GM12873 (cell line): Measurements from ENCODE around the gene SMCO4.

Experiments used
- CTCF ChIP-seq: IDR thresholded peaks from 2 replicates; pipeline ENCODE4 v1.5.1; 2012; ENCODE audit warnings: low read depth, mild to moderate bottlenecking, moderate library complexity, low read length, control low read depth; ENCODE audit not compliant: insufficient read depth; ENCODE audit errors: missing control alignments

The SMCO4 gene

DNA sequence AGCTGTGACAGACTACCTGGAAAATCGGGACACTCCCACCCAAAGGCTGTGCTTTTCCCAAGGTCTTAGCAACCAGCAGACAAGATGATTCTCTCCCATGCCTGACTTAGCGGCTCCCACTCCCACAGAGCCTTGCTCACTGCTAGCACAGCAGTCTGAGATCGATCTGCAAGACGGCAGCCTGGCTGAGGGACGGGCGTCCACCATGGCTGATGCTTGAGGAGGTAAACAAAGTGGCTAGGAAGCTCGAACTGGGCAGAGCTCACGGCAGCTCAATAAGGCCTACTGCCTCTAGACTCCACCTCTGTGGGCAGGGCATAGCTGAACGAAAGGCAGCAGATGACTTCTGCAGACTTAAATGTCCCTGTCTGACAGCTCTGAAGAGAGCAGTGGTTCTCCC lies 84.9 kb downstream of the SMCO4 start:
- TF ChIP-seq CTCF: no peak

DNA sequence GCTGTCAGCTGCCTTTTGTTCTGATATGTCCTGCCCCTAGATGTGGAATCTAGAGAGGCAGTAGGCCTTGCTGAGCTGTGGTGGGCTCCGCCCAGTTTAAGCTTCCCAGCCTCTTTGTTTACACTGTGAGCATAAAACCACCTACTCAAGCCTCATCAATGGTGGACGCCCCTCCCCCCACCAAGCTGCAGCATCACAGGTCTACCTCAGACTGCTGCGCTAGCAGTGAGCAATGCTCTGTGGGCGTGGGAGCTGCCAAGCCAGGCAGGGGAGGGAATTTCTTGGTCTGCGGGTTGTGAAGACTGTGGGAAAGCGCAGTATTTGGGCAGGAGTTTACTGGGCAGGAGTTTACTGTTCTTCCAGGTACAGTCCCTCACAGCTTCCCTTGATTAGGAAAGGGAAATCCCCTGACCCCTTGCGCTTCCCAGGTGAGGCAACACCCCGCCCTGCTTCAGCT lies 98.5 kb downstream of the SMCO4 start:
- no peak for TF ChIP-seq CTCF

GRCh38 chr11:93432247-93432646 lies 110.9 kb downstream of the SMCO4 start:
- no peak for TF ChIP-seq CTCF
